CD4-positive, alpha-beta T cell treated with Interleukin-17A for 1 hour (primary cell): ENCODE results near the gene MGAT4A.
A peak's percentile ranks its signal among the peaks of the same experiment; 100 is the strongest.

Experiments
- DNase-seq: peaks from one replicate; pipeline ENCODE4 v3.0.0-alpha.2; 2020

Gene MGAT4A

DNA sequence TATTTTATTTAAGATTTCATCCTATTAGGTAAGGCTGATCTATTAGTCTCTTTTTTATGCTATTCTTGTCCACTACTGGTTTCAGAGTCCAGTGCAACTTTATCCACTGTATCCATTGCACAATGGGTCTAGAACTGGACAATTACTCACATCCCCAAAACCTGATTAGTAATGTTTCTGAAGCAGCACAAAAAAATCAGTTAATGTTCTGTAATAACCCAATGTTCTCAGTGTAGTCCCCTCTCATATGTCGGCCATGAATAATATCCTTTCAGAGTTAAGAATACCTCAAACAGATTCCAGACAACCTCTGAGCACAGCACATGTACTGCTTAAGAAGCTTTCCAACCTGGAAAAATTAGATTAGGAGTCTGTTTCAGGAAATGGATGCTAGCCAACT is 29.7 kb downstream of the MGAT4A start:
- DNase-seq, result no peak

DNA sequence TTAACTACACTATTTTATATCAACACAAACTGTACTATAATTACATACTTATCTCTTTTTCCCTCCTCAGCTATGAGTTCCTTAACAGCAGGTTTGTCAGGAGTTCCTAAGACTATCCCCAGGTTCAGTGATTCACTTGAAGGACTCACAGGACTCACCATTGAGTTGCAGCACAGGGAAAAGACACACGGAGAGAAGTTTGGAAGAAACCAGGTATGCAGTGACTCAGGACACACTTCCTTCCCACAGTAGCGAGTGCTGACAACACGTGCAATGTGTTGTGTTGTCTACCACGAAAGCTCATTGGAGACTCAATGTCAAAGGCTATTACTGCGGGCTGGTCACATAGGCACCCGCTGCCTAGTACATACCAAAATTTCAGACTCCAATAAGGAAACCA is 32.0 kb downstream of the MGAT4A start:
- DNase-seq, result no peak

GRCh38 chr2:98697651-98698337 is 33.1 kb downstream of the MGAT4A start:
- DNase-seq, result no peak

GRCh38 chr2:98696200-98696599 is 34.7 kb downstream of the MGAT4A start:
- DNase-seq, result no peak

DNA sequence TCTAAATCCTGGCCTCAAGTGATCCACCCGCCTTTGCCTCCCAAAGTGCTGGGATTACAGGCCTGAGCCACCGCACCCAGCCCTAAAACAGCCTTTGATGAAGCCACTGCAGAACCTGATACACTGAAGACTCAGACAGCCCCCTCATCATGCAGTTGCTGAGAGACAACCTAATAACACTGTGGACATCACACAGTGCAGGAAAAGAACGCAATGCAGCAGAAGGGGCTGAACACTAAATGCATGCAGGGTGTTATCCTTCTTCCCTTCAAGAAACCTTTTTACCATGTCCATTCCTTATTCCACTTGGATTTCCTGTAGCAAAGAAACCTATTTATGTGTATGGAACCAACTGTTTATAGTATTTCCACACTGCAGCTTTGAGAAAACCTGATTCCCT is 35.7 kb downstream of the MGAT4A start:
- DNase-seq, result no peak

GRCh38 chr2:98693477-98693876 is 37.5 kb downstream of the MGAT4A start:
- DNase-seq, result no peak

DNA sequence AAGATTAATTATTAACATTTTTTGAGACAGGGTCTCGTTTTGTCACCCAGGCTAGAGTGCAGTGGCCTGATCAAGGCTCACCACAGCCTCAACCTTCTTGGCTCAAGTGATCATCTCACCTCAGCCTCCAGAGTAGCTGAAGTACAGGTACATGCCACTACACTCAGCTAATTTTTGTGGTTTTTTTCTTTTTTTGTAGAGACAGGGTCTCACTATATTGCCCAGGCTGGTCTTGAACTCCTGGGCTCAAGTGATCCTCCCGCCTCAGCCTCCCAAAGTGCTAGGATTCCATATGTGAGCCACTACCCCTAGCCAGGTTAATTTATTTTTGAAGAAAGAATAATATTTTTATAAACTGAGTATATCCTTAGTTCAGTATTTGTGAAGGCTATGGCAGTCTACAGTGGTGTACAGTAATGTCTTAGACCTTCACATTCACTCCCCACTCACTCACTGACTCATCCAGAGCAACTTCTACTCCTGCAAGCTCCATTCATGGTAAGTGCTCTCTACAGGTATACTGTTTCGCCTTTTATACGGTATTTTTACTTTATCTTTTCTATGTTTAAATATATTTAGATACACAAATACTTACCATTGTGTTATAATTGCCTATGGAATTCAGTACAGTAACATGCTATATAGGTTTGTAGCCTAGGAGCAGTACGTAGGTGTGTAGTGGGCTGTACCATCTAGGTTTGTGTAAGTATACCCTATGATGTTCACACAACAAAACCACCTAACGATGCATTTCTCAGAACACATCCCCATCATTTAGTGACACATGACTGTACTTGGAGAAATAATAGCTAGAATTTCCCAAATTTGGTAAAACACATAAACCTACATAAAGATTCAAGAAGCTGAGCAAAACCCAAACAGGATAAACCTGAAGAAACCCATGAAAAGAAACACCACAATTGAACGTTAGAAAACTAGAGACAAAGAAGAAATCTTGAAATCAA is 38.6 kb downstream of the MGAT4A start:
- DNase-seq, result no peak

GRCh38 chr2:98691303-98691702 is 39.6 kb downstream of the MGAT4A start:
- no peak for DNase-seq

- DNase-seq, result no peak
Measured at GRCh38 chr2:98685930-98686887, 44.7 kb downstream of the MGAT4A start.

DNA sequence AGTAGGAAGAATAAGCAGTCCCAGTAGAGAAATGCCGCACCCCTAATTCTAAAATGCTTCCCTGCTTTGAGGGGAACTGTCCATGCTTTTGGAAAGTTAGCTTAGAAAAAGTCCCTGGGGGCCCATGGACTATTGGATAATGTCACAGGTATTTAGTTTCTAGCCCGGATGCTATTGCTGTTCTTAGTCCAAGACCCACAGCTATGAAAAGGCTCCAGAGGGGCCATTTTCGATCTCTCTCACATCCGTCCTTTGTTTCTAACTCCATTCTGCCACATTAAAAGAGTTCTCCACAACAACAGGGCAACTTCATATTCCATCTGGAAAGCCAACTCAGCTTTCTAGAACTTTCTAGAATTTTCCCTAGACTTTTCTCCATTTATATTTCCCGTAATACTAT is 47.2 kb downstream of the MGAT4A start:
- DNase-seq, result no peak

GRCh38 chr2:98676742-98677141 is 54.2 kb downstream of the MGAT4A start:
- no peak for DNase-seq

DNA sequence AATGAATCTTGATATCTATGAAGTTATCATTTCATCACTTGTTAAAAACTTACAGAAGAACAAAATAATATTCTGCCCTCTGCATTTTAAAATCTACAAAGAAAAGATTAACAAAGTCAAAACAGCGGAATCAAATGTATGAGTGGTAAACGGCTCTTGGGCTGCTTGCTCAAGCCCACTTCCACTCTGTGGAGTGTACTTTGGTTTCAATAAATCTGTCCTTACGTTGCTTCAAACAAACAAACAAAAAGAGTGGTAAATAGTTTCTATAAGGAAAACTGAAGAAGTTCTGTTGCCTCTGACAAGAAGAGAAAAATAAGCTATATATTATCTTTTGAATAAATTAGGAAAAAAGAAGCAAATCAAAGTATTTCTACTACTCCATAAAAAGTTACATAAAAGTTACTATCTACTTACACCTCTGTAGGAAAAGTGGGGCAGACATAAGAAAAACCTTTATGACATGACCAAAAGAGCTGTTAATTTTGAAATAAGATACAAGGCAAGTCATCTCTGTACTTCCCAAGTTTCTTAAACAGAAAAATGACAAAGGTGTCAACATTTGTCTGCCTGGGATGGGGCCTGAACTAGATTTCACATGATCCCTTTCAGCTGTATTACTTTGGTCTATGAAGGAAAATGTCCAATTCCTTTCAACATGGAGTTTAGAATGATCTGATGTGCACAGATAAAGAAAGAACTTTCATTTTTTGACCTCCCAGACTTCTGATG is 56.5 kb downstream of the MGAT4A start:
- no peak for DNase-seq

- DNase-seq, result no peak
Measured at GRCh38 chr2:98669675-98670074, 61.3 kb downstream of the MGAT4A start.

DNA sequence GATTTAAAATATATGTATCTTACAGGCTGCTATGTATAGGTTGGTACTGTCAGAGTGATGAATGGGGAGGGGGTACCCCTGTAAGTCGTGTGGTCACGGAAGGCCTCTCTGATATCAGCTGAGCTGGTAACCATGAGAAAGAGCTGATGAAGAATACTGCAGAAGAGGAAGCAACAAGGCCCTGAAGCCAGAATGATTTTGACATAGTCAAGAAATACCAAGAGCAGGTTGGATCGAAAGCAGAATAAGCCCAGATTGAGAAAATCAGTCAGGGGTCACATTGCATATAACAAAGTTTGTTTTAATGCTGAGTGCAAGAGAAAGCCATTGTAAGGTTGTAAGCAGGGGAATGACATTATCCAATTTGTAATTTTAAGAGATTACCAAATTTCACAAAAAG is 65.3 kb downstream of the MGAT4A start:
- DNase-seq, result no peak

- peak; percentile 71 for DNase-seq
Measured at GRCh38 chr2:98664323-98664722, 66.6 kb downstream of the MGAT4A start.

- peak; percentile 70 for DNase-seq
Measured at GRCh38 chr2:98663511-98664090, 67.3 kb downstream of the MGAT4A start.

- peak; percentile 53 for DNase-seq
Measured at GRCh38 chr2:98659491-98659840, 71.5 kb downstream of the MGAT4A start.

GRCh38 chr2:98658816-98659490 is 72.0 kb downstream of the MGAT4A start:
- peak; percentile 54 for DNase-seq

- DNase-seq, result peak; percentile 63
Measured at GRCh38 chr2:98656800-98657199, 74.1 kb downstream of the MGAT4A start.

DNA sequence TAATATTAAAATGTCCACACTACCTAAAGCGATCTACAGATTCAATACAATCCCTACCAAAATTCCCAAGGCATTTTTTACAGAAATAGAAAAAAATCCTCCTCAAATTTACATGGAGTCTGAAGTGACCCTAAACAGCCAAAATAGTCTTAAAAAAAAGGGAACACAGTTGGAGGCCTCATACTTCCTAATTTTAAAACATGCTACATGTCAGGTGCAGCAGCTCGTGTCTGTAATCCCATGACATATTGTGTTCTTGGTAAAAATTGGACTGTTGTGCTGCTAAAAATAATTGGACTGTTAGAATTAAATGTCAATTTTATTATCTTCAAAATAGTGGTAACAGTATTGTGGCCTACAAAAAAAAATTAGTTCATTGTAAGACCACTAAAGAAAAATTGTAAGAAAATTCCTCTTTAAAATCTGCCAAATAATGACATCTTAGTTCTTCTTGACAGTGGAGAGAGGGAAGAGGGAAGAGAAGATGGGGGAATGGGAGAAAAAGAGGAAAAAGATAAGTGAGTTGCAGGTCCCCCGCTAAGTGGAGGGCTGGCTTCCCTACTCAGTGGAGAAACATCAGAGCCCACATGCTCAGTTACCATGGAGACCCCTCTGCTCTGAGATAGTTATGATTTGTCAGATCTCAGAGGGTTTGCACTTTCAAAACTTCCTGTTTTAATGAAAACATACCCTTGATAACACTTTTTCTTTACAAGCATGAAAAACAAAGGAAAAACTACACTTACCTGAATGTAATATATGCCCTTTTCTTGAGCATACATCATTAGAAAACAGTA is 76.0 kb downstream of the MGAT4A start:
- peak; percentile 77 for DNase-seq

DNA sequence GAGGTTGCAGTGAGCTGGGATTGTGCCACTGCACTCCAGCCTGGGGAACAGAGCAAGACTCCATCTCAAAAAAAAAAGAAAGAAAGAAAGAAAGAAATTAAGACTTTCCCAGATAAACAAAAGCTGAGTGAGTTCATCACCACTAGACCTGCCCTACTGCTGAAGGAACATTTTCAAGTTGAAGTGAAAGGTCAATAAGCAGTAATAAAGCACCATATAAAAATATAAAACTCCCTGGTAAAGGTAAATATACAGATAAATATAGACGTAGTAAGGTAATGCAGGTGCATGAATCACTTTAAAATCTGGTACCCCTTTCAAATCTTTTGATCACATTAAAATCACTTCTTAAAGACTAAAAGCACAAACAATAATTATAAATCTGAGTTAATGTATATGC is 79.9 kb downstream of the MGAT4A start:
- DNase-seq, result no peak
